Measurements from ENCODE around the gene DHX8.

DNA sequence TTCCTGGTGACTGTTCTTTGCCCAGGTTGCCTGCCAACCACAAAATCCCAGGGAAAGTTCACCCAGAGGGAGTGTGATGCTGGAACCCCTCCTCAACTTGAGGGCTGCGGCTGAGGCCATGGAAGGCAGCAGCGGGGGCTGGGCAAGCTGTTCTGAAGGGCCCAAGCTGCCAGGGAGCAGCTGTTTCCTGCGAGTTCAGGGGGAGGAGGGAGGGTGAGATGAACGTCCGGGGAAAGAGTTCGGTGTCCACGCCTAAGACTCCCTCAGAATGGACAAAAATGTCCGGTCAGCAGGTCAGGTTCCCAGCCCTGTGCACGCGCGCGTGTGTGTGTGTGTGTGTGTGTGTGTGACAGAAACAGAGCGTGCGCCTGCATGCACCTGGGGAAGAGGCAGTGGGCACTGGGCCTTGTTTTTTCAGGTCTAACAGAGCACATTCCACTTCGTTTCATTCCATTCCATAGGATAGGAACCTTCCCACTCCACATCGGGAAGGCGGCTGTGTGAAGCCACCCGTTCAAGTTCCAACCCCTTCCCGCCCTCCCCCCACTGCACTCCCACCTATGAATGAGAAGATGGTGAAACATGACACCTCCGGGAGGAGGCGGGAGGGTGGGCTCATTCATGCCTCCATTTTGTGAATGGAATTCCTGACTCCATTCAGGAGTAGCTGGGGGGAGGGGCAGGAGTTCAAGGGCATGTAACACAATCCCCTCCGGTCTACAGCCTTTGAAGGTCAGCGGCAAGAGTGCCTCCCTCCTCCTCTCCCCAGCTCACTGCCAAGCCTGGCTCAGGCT is 46.7 kb downstream of the DHX8 start:
- TF ChIP-seq YY1 (IDR thresholded peaks at IDR 0.05), result no peak
- TF ChIP-seq RAD21 (IDR thresholded peaks at IDR 0.05), result no peak
- TF ChIP-seq, protein P1, sequence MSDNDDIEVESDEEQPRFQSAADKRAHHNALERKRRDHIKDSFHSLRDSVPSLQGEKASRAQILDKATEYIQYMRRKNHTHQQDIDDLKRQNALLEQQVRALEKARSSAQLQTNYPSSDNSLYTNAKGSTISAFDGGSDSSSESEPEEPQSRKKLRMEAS (IDR thresholded peaks at IDR 0.05), result no peak
- TF ChIP-seq, protein P2, sequence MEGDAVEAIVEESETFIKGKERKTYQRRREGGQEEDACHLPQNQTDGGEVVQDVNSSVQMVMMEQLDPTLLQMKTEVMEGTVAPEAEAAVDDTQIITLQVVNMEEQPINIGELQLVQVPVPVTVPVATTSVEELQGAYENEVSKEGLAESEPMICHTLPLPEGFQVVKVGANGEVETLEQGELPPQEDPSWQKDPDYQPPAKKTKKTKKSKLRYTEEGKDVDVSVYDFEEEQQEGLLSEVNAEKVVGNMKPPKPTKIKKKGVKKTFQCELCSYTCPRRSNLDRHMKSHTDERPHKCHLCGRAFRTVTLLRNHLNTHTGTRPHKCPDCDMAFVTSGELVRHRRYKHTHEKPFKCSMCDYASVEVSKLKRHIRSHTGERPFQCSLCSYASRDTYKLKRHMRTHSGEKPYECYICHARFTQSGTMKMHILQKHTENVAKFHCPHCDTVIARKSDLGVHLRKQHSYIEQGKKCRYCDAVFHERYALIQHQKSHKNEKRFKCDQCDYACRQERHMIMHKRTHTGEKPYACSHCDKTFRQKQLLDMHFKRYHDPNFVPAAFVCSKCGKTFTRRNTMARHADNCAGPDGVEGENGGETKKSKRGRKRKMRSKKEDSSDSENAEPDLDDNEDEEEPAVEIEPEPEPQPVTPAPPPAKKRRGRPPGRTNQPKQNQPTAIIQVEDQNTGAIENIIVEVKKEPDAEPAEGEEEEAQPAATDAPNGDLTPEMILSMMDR (IDR thresholded peaks at IDR 0.05; ENCODE audit: low read depth, low read length, missing input control), result no peak
- no peak for TF ChIP-seq TAF1 (conservative IDR thresholded peaks at IDR 0.05)
- no peak for TF ChIP-seq SP1 (IDR thresholded peaks at IDR 0.05)
- TF ChIP-seq FOXA1 (IDR thresholded peaks at IDR 0.05), result no peak
